Cardiac muscle cell (in vitro differentiated cells and primary cell): ENCODE measurements around the gene OR4D6. TPM values are rescaled to one million over a fixed set of nuclear protein-coding genes. Genes with fewer than 3 reads are reported as not detected.

Source experiments
- polyA plus RNA-seq: library from polyadenylated mRNA; unstranded; fragments of >200 nt; fragmentation: Nextera tagmentation; extraction: Ambion mirVana; gene quantifications from 2 replicates; pipeline ENCODE4 v1.2.1, GENCODE V29; 2016
- total RNA-seq: library from RNA; depleted of rRNA; stranded (reverse); fragments of >200 nt; gene quantifications from 2 replicates; pipeline ENCODE4 v1.2.3, GENCODE V29; 2016

The OR4D6 gene
- total and polyA plus RNA-seq, 2 experiments from 2014 or later: not detected

Other genes starting within 250 kb of the OR4D6 start
- not detected in 2 replicates for gene MPEG1, start 244.0 kb upstream of the OR4D6 start, total RNA-seq
- gene MPEG1, start 244.0 kb upstream of the OR4D6 start, polyA plus RNA-seq: not detected in 2 replicates
- gene OR5AN1, start 98.1 kb upstream of the OR4D6 start, total RNA-seq: not detected in 2 replicates
- not detected in 2 replicates for gene OR5AN1, start 98.1 kb upstream of the OR4D6 start, polyA plus RNA-seq
- gene OR5A2, start 30.5 kb upstream of the OR4D6 start, total RNA-seq: not detected in 2 replicates
- gene OR5A2, start 30.5 kb upstream of the OR4D6 start, polyA plus RNA-seq: not detected in 2 replicates
- gene OR5A1, start 20.5 kb upstream of the OR4D6 start, total RNA-seq: not detected in 2 replicates
- not detected in 2 replicates for gene OR5A1, start 20.5 kb upstream of the OR4D6 start, polyA plus RNA-seq
- gene OR4D10, start 16.4 kb downstream of the OR4D6 start, total RNA-seq: not detected in 2 replicates
- gene OR4D10, start 16.4 kb downstream of the OR4D6 start, polyA plus RNA-seq: not detected in 2 replicates
- gene OR4D11, start 46.6 kb downstream of the OR4D6 start, total RNA-seq: not detected in 2 replicates
- not detected in 2 replicates for gene OR4D11, start 46.6 kb downstream of the OR4D6 start, polyA plus RNA-seq
- gene OR4D9, start 54.6 kb downstream of the OR4D6 start, total RNA-seq: not detected in 2 replicates
- not detected in 2 replicates for gene OR4D9, start 54.6 kb downstream of the OR4D6 start, polyA plus RNA-seq
- 20.6 and 27.3 TPM in 2 replicates for gene OSBP, start 158.8 kb downstream of the OR4D6 start, total RNA-seq
- 30.7 and 39.8 TPM in 2 replicates for gene OSBP, start 158.8 kb downstream of the OR4D6 start, polyA plus RNA-seq
- gene PATL1, start 212.1 kb downstream of the OR4D6 start, total RNA-seq: 7.9 and 10.9 TPM in 2 replicates
- gene PATL1, start 212.1 kb downstream of the OR4D6 start, polyA plus RNA-seq: 11.4 and 15.8 TPM in 2 replicates